Left lung (tissue), 10 donors: Measurements from ENCODE around the gene BRD2. TPM values are rescaled to one million over a fixed set of nuclear protein-coding genes. Genes with fewer than 3 reads are reported as not detected.

Experiments used
- ATAC-seq: fragments of 200-7000 bp; cut with Tn5 transposase; one replicate; pipeline ENCODE4 v1.9.1; 2020; ENCODE audit warnings: moderate library complexity
- DNase-seq, 4 donors: peaks; one replicate each; pipeline ENCODE4 v3.0.0-alpha.2; 2013 to 2020
- H3K27ac ChIP-seq, 2 donors: fragments of 200-600 bp; sonication (generic) in 1 of 2; one replicate each; pipeline versions ENCODE4 v1.5.0 to v1.8.0; 2020 to 2021
- H3K27me3 ChIP-seq, 2 donors: fragments of 200-600 bp; sonication (generic) in 1 of 2; one replicate each; pipeline versions ENCODE4 v1.5.0 to v1.8.0; 2020 to 2021
- H3K36me3 ChIP-seq, 2 donors: fragments of 200-600 bp; sonication (generic) in 1 of 2; one replicate each; pipeline versions ENCODE4 v1.5.0 to v1.8.0; 2020 to 2021
- H3K4me1 ChIP-seq, 2 donors: fragments of 200-600 bp; one replicate each; pipeline ENCODE4 v1.8.0; 2021
- H3K4me3 ChIP-seq, 2 donors: fragments of 200-600 bp; sonication (generic) in 1 of 2; one replicate each; pipeline versions ENCODE4 v1.5.0 to v1.8.0; 2020 to 2021; ENCODE audit warnings: mild to moderate bottlenecking in 1 of 2
- H3K9me3 ChIP-seq, 2 donors: fragments of 200-600 bp; sonication (generic) in 1 of 2; one replicate each; pipeline versions ENCODE4 v1.5.0 to v1.8.0; 2020 to 2021
- CTCF ChIP-seq, 2 donors: fragments of 200-600 bp; sonication (generic) in 1 of 2; IDR thresholded peaks; one replicate each; pipeline versions ENCODE4 v1.5.0 to v1.8.0; 2021; ENCODE audit warnings: antibody characterized with exemption in 2 of 2
- intact Hi-C, 2 donors: fragments of 100-400 bp; cut with DNase I; formaldehyde crosslinking; loops; one replicate each; pipeline versions ENCODE4 v1.11.2 to v1.14.2; 2022
- polyA plus RNA-seq, 6 donors: library from polyadenylated mRNA; unstranded; fragments of 120-200 nt; gene quantifications; one replicate each; pipeline ENCODE4 v1.2.1, GENCODE V29; 2013; ENCODE audit not compliant: insufficient read length in 6 of 6
- total RNA-seq, 2 donors: library from RNA; stranded (reverse); fragmentation: NEBNext Ultra II Directional; extraction: Animal tissue kit (Norgen Biotek cat#: 25700); gene quantifications; one replicate each; pipeline ENCODE4 v1.2.1, GENCODE V29; 2021
- donor health status: DM: no; HTN: yes; CAD: no.
- donor health status: DM: no; HTN: no; CAD: no.

Gene BRD2
- total and polyA plus RNA-seq, 8 donors = 125 to 317 (median 297) TPM

GRCh38 chr6:32984622-32985389 is 16.4 kb downstream of the BRD2 start:
- H3K4me1 ChIP-seq = peaks cover 0 to 29% of the 10 kb centered on the region in 2 donors
- no peaks in the 10 kb centered on the region for H3K9me3 ChIP-seq
- DNase-seq = peak; percentile 70 to 92 (median 88)
- H3K27ac ChIP-seq = peak overlapping the region in 1 of 2 donors; percentile 55
- H3K4me3 ChIP-seq = no peak overlapping the region
- intact Hi-C loops = loop anchor here (5.0 to 10.0 kb wide), 2 partner anchors 50 to 98 kb away; no protein-coding TSS in a partner anchor
- H3K36me3 ChIP-seq = peaks cover 7 to 26% of the 10 kb centered on the region in 2 donors
- H3K27me3 ChIP-seq = no peaks in the 10 kb centered on the region
- TF ChIP-seq CTCF (IDR thresholded peaks at IDR 0.05) = peak; percentile 72 to 74
- ATAC-seq = peak; percentile 94

- Histone ChIP-seq H3K4me3 (no peak overlapping the region), H3K9me3 (no peaks in the 10 kb centered on the region), H3K4me1 (peaks cover 0 to 3% of the 10 kb centered on the region in 2 donors), H3K36me3 (no peaks in the 10 kb centered on the region), H3K27me3 (no peaks in the 10 kb centered on the region), H3K27ac (no peak overlapping the region)
- intact Hi-C loops = loop anchor here in 1 of 2 donors (10.0 kb wide), 1 partner anchor 55 kb away; no protein-coding TSS in a partner anchor
- ATAC-seq (no peak), DNase-seq (no peak)
- no peak for TF ChIP-seq CTCF (IDR thresholded peaks at IDR 0.05)
Measured at GRCh38 chr6:32989368-32989767, 21.0 kb downstream of the BRD2 start.

- Histone ChIP-seq H3K27me3 (no peaks in the 10 kb centered on the region), H3K36me3 (no peaks in the 10 kb centered on the region), H3K4me1 (no peaks in the 10 kb centered on the region), H3K27ac (no peak overlapping the region), H3K9me3 (no peaks in the 10 kb centered on the region), H3K4me3 (no peak overlapping the region)
- DNase-seq (no peak), ATAC-seq (no peak)
- intact Hi-C loops = no loop called here
- TF ChIP-seq CTCF (IDR thresholded peaks at IDR 0.05) = no peak
Measured at GRCh38 chr6:32991972-32992371, 23.6 kb downstream of the BRD2 start.

- Histone ChIP-seq H3K27me3 (peaks cover 0 to 4% of the 10 kb centered on the region in 2 donors), H3K27ac (no peak overlapping the region), H3K4me3 (no peak overlapping the region), H3K9me3 (no peaks in the 10 kb centered on the region), H3K4me1 (no peaks in the 10 kb centered on the region), H3K36me3 (no peaks in the 10 kb centered on the region)
- intact Hi-C loops = no loop called here
- ATAC-seq (no peak), DNase-seq (no peak)
- no peak for TF ChIP-seq CTCF (IDR thresholded peaks at IDR 0.05)
Measured at GRCh38 chr6:32993363-32993973, 25.1 kb downstream of the BRD2 start.

- Histone ChIP-seq H3K27me3 (peaks cover 0 to 6% of the 10 kb centered on the region in 2 donors), H3K9me3 (no peaks in the 10 kb centered on the region), H3K4me1 (peaks cover 0 to under 1% of the 10 kb centered on the region in 2 donors), H3K36me3 (no peaks in the 10 kb centered on the region), H3K4me3 (no peak overlapping the region), H3K27ac (no peak overlapping the region)
- ATAC-seq (no peak), DNase-seq (no peak)
- TF ChIP-seq CTCF (IDR thresholded peaks at IDR 0.05) = no peak
- intact Hi-C loops = no loop called here
Measured at GRCh38 chr6:32995448-32995847, 27.1 kb downstream of the BRD2 start.
